Prostate gland (tissue), 2 donors: ENCODE results near the gene PHF10.

Experiments
- POLR2A ChIP-seq: fragments of 450-650 bp; IDR thresholded peaks from one replicate; pipeline ENCODE4 v1.6.1; 2016; ENCODE audit warnings: antibody characterized with exemption, mild to moderate bottlenecking
- POLR2AphosphoS5 ChIP-seq: sonication (generic); formaldehyde crosslinking; IDR thresholded peaks from one replicate; pipeline ENCODE4 v1.6.1; 2017; ENCODE audit warnings: antibody characterized with exemption
- TF ChIP-seq, protein P1 (sequence below), 4 experiments: fragments of 200-600 bp in 2 of 4; fragments of 450-650 bp in 2 of 4; sonication (generic) in 2 of 4; IDR thresholded peaks; 1 replicate in 3 of 4; 2 replicates in 1 of 4; pipeline ENCODE4 v1.5.1; 2016 to 2019; ENCODE audit warnings: antibody characterized with exemption in 4 of 4, mild to moderate bottlenecking in 2 of 4, moderate library complexity in 2 of 4

DNA sequence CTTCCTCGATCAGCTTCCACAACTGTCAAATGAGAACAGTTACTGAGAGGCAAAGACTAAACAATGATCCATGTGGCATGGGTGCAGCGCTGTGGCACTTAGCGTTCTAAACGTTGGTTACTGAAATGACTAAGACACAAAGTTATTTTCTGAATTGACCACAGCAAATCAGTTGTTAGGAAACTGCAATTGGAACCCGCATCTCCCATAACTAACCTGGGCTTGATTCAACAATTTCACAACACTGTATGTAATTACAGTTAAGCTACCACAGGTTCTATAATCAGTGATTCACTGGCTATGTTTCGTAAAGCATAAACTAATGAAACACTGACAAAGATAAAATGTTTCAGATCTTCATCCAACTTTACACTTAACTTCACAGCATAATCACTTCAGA is 35.0 kb downstream of the PHF10 start:
- TF ChIP-seq, protein P1, sequence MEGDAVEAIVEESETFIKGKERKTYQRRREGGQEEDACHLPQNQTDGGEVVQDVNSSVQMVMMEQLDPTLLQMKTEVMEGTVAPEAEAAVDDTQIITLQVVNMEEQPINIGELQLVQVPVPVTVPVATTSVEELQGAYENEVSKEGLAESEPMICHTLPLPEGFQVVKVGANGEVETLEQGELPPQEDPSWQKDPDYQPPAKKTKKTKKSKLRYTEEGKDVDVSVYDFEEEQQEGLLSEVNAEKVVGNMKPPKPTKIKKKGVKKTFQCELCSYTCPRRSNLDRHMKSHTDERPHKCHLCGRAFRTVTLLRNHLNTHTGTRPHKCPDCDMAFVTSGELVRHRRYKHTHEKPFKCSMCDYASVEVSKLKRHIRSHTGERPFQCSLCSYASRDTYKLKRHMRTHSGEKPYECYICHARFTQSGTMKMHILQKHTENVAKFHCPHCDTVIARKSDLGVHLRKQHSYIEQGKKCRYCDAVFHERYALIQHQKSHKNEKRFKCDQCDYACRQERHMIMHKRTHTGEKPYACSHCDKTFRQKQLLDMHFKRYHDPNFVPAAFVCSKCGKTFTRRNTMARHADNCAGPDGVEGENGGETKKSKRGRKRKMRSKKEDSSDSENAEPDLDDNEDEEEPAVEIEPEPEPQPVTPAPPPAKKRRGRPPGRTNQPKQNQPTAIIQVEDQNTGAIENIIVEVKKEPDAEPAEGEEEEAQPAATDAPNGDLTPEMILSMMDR (IDR thresholded peaks at IDR 0.05): no peak
- no peak for TF ChIP-seq POLR2A
- TF ChIP-seq POLR2AphosphoS5: no peak
